ENCODE measurements around the gene PANX2. TPM values are rescaled to one million over a fixed set of nuclear protein-coding genes. Genes with fewer than 3 reads are reported as not detected.
A peak's percentile ranks its signal among the peaks of the same experiment; 100 is the strongest.

Gene PANX2
- total RNA-seq, 6 experiments from 2014 or later = 3.9 to 12.3 (median 7.2) TPM

DNA sequence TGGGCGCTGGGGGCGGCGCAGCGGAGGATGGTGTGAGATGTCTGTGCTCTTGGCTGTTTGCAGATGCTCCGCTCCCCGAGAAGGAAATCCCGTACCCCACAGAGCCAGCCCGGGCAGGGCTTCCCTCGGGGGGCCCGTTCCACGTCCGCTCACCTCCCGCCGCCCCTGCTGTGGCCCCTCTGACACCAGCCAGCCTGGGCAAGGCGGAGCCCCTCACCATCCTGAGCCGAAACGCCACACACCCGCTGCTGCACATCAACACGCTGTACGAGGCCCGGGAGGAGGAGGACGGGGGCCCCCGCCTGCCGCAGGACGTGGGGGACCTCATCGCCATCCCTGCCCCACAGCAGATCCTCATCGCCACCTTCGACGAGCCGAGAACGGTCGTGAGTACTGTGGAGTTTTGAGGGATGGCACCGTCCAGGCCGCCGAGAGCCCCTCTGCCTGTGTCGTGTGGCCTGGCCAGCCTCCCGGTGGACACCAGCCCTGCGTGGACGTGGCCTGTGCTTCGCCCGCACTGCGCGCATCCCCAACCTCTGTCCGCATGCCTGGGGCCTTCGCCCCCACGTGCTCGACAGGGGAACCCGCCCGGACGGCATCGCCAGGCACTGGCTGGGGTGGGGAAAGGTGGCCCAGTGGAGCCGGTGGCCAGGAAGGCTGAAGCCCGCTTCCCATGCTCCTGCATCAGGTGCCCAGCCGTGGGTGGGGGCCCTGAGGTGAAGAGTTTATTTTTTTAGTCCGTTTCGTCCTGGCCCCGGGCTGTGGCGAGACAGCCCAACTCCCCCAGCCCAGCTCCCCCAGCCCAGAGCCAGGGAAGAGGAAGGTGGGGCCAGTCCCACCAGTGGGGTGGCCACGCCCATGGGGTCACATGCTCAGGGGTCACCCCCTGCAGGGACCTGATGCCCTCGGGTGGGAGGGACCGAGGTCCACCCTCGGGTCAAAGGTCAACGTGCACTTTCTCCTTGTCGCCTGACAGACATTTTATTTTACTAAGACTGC lies 8.6 kb downstream of the PANX2 start:
- TF ChIP-seq POLR2A (IDR thresholded peaks at IDR 0.05) = no peak
- TF ChIP-seq, protein P1, sequence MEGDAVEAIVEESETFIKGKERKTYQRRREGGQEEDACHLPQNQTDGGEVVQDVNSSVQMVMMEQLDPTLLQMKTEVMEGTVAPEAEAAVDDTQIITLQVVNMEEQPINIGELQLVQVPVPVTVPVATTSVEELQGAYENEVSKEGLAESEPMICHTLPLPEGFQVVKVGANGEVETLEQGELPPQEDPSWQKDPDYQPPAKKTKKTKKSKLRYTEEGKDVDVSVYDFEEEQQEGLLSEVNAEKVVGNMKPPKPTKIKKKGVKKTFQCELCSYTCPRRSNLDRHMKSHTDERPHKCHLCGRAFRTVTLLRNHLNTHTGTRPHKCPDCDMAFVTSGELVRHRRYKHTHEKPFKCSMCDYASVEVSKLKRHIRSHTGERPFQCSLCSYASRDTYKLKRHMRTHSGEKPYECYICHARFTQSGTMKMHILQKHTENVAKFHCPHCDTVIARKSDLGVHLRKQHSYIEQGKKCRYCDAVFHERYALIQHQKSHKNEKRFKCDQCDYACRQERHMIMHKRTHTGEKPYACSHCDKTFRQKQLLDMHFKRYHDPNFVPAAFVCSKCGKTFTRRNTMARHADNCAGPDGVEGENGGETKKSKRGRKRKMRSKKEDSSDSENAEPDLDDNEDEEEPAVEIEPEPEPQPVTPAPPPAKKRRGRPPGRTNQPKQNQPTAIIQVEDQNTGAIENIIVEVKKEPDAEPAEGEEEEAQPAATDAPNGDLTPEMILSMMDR (IDR thresholded peaks at IDR 0.05) = no peak
- H3K27ac ChIP-seq = no peak overlapping the region
- H3K9me3 ChIP-seq = no peaks in the 10 kb centered on the region
- ATAC-seq (no peak), DNase-seq (peak in 2 of 3 donors; percentile 46 to 55)
- no peak overlapping the region for H3K4me3 ChIP-seq
- peaks cover 0 to 7% (median 3%) of the 10 kb centered on the region in 4 donors for H3K4me1 ChIP-seq
- 76% methylated on average over 14 of the region's 64 CpGs for WGBS (ENCODE audit: insufficient coverage, low coverage, low lambda C conversion rate, missing lambda C conversion rate)
- intact Hi-C loops (cut with DNase I) = no loop called here
- H3K36me3 ChIP-seq = no peaks in the 10 kb centered on the region
- H3K27me3 ChIP-seq = no peaks in the 10 kb centered on the region

DNA sequence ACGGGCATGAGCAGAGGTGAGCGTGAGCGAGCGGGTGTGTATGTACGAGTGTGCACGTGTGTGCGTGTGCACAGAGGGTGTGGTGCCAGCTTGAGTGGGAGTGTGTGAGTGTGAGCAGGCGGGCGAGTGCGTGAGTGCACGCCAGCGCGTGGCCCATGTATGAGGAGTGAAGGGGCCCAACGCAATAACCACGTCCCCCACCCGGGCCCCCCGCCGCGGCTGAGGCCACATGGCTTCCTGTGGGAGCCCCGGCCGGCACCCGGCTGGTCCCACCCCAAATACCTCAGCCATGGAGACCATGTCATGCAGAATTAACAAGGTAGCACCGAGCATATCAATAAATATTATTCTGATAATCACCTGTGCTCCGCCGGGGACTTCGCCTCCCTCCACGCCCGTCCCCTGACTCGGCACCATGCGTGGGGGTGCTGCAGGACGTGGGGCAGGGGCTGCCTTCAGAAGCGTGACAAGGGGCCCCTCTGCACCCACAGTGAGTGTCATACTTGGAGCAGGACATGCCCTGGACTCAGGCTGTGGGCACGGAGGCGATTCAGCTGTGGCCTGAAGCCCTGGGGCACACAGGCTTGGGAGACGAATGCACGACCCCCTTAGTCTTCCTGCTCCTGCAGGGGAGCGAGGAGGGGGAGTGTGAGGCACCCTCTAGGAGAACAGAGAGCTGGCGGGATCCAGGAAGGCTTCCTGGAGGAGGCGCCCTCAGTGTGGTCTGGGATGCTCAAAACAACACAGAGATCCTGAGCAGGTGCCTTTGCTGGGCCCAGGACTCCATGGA lies 9.6 kb downstream of the PANX2 start:
- Histone ChIP-seq H3K9me3 (no peaks in the 10 kb centered on the region), H3K4me1 (peaks cover 0 to 13% (median 6%) of the 10 kb centered on the region in 4 donors), H3K36me3 (no peaks in the 10 kb centered on the region), H3K27me3 (no peaks in the 10 kb centered on the region), H3K27ac (no peak overlapping the region), H3K4me3 (no peak overlapping the region)
- TF ChIP-seq POLR2A (IDR thresholded peaks at IDR 0.05) = no peak
- TF ChIP-seq, protein P1 (IDR thresholded peaks at IDR 0.05) = no peak
- intact Hi-C loops (cut with DNase I) = no loop called here
- ATAC-seq (no peak), DNase-seq (peak in 1 of 3 donors; percentile 43)
- 90% methylated on average over 7 of the region's 39 CpGs for WGBS (ENCODE audit: insufficient coverage, low coverage, low lambda C conversion rate, missing lambda C conversion rate)

DNA sequence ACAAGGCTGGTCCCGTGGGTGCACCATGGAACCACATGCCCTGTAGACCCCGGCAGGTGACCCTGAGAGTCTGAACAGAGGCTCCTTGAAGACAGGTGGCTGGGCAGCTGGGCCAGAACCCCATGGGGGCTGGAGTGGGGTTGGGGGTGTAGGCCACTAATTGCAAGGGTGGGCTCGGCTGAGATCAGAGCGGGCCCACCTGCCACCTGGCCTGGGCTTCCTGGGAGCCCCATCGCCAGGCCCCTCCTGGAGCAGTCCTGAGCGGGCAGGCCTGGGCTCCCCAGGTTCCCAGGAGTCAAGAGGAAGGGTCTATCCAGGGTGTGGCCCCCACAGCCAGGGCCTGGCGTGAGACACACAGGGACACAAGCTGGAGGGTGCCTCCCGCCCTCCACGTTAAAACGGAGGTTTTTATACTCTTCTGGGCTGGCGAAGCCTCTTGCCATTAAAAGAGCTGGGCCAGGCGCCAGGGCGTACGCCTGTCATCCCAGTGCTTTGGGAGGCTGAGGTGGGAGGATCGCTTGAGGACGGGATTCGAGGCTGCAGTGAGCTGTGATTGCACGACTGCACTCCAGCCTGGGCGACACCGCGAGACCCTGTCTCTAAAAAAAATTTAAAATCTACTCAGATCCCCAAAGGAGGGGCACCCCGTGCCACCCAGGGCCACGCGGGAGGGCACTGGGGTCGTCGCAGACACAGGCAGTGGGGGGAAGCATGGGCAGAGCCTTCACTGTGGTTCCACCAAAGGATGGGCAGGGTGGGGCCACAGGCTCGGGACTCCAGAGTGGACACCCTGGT lies 10.4 kb downstream of the PANX2 start:
- DNase-seq (peak in 1 of 3 donors; percentile 45), ATAC-seq (no peak)
- intact Hi-C loops (cut with DNase I) = no loop called here
- H3K9me3 ChIP-seq = no peaks in the 10 kb centered on the region
- H3K36me3 ChIP-seq = no peaks in the 10 kb centered on the region
- no peak for TF ChIP-seq POLR2A (IDR thresholded peaks at IDR 0.05)
- TF ChIP-seq, protein P1 (IDR thresholded peaks at IDR 0.05) = no peak
- H3K27ac ChIP-seq = no peak overlapping the region
- no peak overlapping the region for H3K4me3 ChIP-seq
- H3K27me3 ChIP-seq = no peaks in the 10 kb centered on the region
- peaks cover 0 to 16% (median 6%) of the 10 kb centered on the region in 4 donors for H3K4me1 ChIP-seq
- WGBS (ENCODE audit: insufficient coverage, low coverage, low lambda C conversion rate, missing lambda C conversion rate) = 80% methylated on average over 1 of the region's 27 CpGs
